ENCODE data around the gene GPR179. TPM values are rescaled to one million over a fixed set of nuclear protein-coding genes. Genes with fewer than 3 reads are reported as not detected.

Gene GPR179
- polyA plus RNA-seq, 3 donors, result not detected

- Mint-ChIP-seq H3K4me3 (peak overlapping the region; percentile 66 to 78), H3K9me3 (peaks cover 0 to 2% (median 0%) of the 10 kb centered on the region in 7 donors), H3K27ac (peak overlapping the region; percentile 19 to 88 (median 77)), H3K36me3 (peaks cover 13 to 14% of the 10 kb centered on the region in 2 donors), H3K27me3 (ENCODE audit: low read depth in 3 of 3) (peaks cover 0 to 2% (median 1%) of the 10 kb centered on the region in 3 donors), H3K4me1 (peaks cover 40% of the 10 kb centered on the region)
- intact Hi-C loops (cut with micrococcal nuclease), result no loop called here
- no peaks in the 10 kb centered on the region for H4K20me1 ChIP-seq (ENCODE audit: insufficient read depth, low read length)
- H3K4me2 ChIP-seq (replicated peaks; ENCODE audit: extremely low read depth, low read length, poor library complexity, severe bottlenecking), result peak overlapping the region; percentile 53
- TF ChIP-seq CTCF (IDR thresholded peaks at IDR 0.05), result no peak
- 58% methylated on average over 8 of the region's 8 CpGs for WGBS (ENCODE audit: insufficient coverage)
- no peaks in the 10 kb centered on the region for H3K9me3 ChIP-seq (replicated peaks in 1 of 2; ENCODE audit: control insufficient read depth in 1 of 2, insufficient read depth in 1 of 2, low read length in 2 of 2)
- peak; percentile 42 to 55 (median 47) for DNase-seq
- peak overlapping the region in 1 of 3 experiments; percentile 45 for H3K4me3 ChIP-seq (replicated peaks in 1 of 3; ENCODE audit: low read depth in 2 of 3, low read length in 3 of 3)
- peak overlapping the region; percentile 44 for H2AFZ ChIP-seq (ENCODE audit: insufficient read depth, low read depth, low read length, poor library complexity, severe bottlenecking)
- H3K9ac ChIP-seq (ENCODE audit: insufficient read depth, low read length, poor library complexity, severe bottlenecking), result peak overlapping the region; percentile 31
- H3K27ac ChIP-seq (ENCODE audit: low read depth in 1 of 2, low read length in 2 of 2), result peak overlapping the region; percentile 51 to 72
- H3K79me2 ChIP-seq (ENCODE audit: insufficient read depth, low read length), result no peaks in the 10 kb centered on the region
- H3K27me3 ChIP-seq (ENCODE audit: control insufficient read depth in 2 of 2, insufficient read depth in 2 of 2, low read length in 2 of 2), result no peaks in the 10 kb centered on the region
- H3K4me1 ChIP-seq (ENCODE audit: control insufficient read depth in 1 of 2, insufficient read depth in 2 of 2, low read length in 2 of 2), result peaks cover 32 to 33% of the 10 kb centered on the region in 2 donors
- H3K36me3 ChIP-seq (replicated peaks in 1 of 2; ENCODE audit: control insufficient read depth in 1 of 2, insufficient read depth in 2 of 2, low read length in 2 of 2), result peaks cover 4 to 14% of the 10 kb centered on the region in 2 donors
These were observed 16.6 kb downstream of the GPR179 start for GRCh38 chr17:38326996-38327792.

GRCh38 chr17:38325221-38325851, 18.4 kb downstream of the GPR179 start:
- Mint-ChIP-seq H3K27ac (peak overlapping the region in 1 of 7 donors; percentile 19), H3K36me3 (peaks cover 20 to 30% of the 10 kb centered on the region in 2 donors), H3K4me1 (peaks cover 44% of the 10 kb centered on the region), H3K4me3 (no peak overlapping the region), H3K9me3 (peaks cover 0 to 2% (median 0%) of the 10 kb centered on the region in 7 donors), H3K27me3 (ENCODE audit: low read depth in 3 of 3) (peaks cover 0 to 2% (median 0%) of the 10 kb centered on the region in 3 donors)
- H3K4me3 ChIP-seq (replicated peaks in 1 of 3; ENCODE audit: low read depth in 2 of 3, low read length in 3 of 3), result no peak overlapping the region
- no peak overlapping the region for H3K27ac ChIP-seq (ENCODE audit: low read depth in 1 of 2, low read length in 2 of 2)
- H4K20me1 ChIP-seq (ENCODE audit: insufficient read depth, low read length), result no peaks in the 10 kb centered on the region
- no peak for TF ChIP-seq CTCF (IDR thresholded peaks at IDR 0.05)
- no peaks in the 10 kb centered on the region for H3K9me3 ChIP-seq (replicated peaks in 1 of 2; ENCODE audit: control insufficient read depth in 1 of 2, insufficient read depth in 1 of 2, low read length in 2 of 2)
- H3K4me1 ChIP-seq (ENCODE audit: control insufficient read depth in 1 of 2, insufficient read depth in 2 of 2, low read length in 2 of 2), result peaks cover 33 to 34% of the 10 kb centered on the region in 2 donors
- WGBS (ENCODE audit: insufficient coverage), result 0% methylated on average over 2 of the region's 5 CpGs
- DNase-seq, result peak in 1 of 3 donors; percentile 9
- no peak overlapping the region for H3K4me2 ChIP-seq (replicated peaks; ENCODE audit: extremely low read depth, low read length, poor library complexity, severe bottlenecking)
- no peak overlapping the region for H3K9ac ChIP-seq (ENCODE audit: insufficient read depth, low read length, poor library complexity, severe bottlenecking)
- no peak overlapping the region for H2AFZ ChIP-seq (ENCODE audit: insufficient read depth, low read depth, low read length, poor library complexity, severe bottlenecking)
- H3K27me3 ChIP-seq (ENCODE audit: control insufficient read depth in 2 of 2, insufficient read depth in 2 of 2, low read length in 2 of 2), result no peaks in the 10 kb centered on the region
- peaks cover 10 to 25% of the 10 kb centered on the region in 2 donors for H3K36me3 ChIP-seq (replicated peaks in 1 of 2; ENCODE audit: control insufficient read depth in 1 of 2, insufficient read depth in 2 of 2, low read length in 2 of 2)
- no peaks in the 10 kb centered on the region for H3K79me2 ChIP-seq (ENCODE audit: insufficient read depth, low read length)
- intact Hi-C loops (cut with micrococcal nuclease), result no loop called here
